Stomach (tissue), 19 donors: ENCODE results near the gene CWF19L2. TPM values are rescaled to one million over a fixed set of nuclear protein-coding genes. Genes with fewer than 3 reads are reported as not detected.
"Not testable (repeated sequence)": the region's sequence is repeated elsewhere in the genome, so short reads cannot be mapped to it uniquely, and the experiment has no call there.

Experiments used
- DNase-seq, 2 donors: peaks; one replicate each; pipeline versions ENCODE4 v3.0.0 to v3.0.0-alpha.2; 2013 to 2019
- H3K27ac ChIP-seq, 5 donors: fragments of 200-600 bp in 4 of 5; sonication (generic) in 4 of 5; one replicate each; pipeline ENCODE4 v1.5.1; 2013 to 2019; ENCODE audit warnings: mild to moderate bottlenecking in 1 of 5, moderate library complexity in 1 of 5
- H3K27me3 ChIP-seq, 3 donors: fragments of 200-600 bp; sonication (generic); one replicate each; pipeline ENCODE4 v1.5.1; 2017 to 2019; ENCODE audit warnings: mixed run types in 1 of 3
- H3K36me3 ChIP-seq, 4 donors: fragments of 200-600 bp; sonication (generic); 1 replicate in 3 of 4; 2 replicates in 1 of 4; pipeline ENCODE4 v1.5.1; 2016 to 2019
- H3K4me1 ChIP-seq, 4 donors: fragments of 200-600 bp; sonication (generic); one replicate each; pipeline ENCODE4 v1.5.1; 2016 to 2019
- H3K4me3 ChIP-seq, 4 donors: fragments of 200-600 bp; sonication (generic) in 3 of 4; one replicate each; pipeline ENCODE4 v1.5.1; 2016 to 2019; ENCODE audit warnings: mild to moderate bottlenecking in 1 of 4
- H3K9me3 ChIP-seq, 4 donors: fragments of 200-600 bp; sonication (generic); one replicate each; pipeline ENCODE4 v1.5.1; 2016 to 2019
- CTCF ChIP-seq, 7 experiments: fragments of 450-650 bp in 4 of 7; fragments of 200-600 bp in 3 of 7; sonication (generic) in 3 of 7; IDR thresholded peaks; one replicate each; pipeline ENCODE4 v1.5.1; 2016 to 2019; ENCODE audit warnings: antibody characterized with exemption in 7 of 7, control low read depth in 2 of 7, mild to moderate bottlenecking in 1 of 7
- EP300 ChIP-seq: sonication (generic); formaldehyde crosslinking; IDR thresholded peaks from one replicate; pipeline ENCODE4 v1.6.1; 2017; ENCODE audit warnings: antibody characterized with exemption
- POLR2A ChIP-seq, 4 donors: fragments of 450-650 bp; IDR thresholded peaks; one replicate each; pipeline ENCODE4 v1.6.1; 2016; ENCODE audit warnings: antibody characterized with exemption in 4 of 4, control low read depth in 2 of 4, mild to moderate bottlenecking in 1 of 4, moderate library complexity in 1 of 4
- POLR2AphosphoS5 ChIP-seq, 3 donors: sonication (generic); formaldehyde crosslinking; IDR thresholded peaks; one replicate each; pipeline ENCODE4 v1.6.1; 2016; ENCODE audit warnings: antibody characterized with exemption in 3 of 3
- WGBS, 5 donors: extraction: QIAGEN DNeasy Blood & Tissue Kit in 3 of 5; methylation state at CpG; one replicate each; pipeline versions ENCODE4 v1.1.5 to v1.1.7; 2013 to 2018; 5-methylcytosine and 5-hydroxymethylcytosine counted together
- intact Hi-C: fragments of 100-400 bp; cut with DNase I; formaldehyde crosslinking; loops from one replicate; pipeline ENCODE4 v1.15.1; 2023; ENCODE audit warnings: low total_unique reads
- long read RNA-seq, 10 donors: transcript quantifications; one replicate each; lab custom pipeline, GENCODE V29; 2026
- polyA plus RNA-seq, 3 donors: library from polyadenylated mRNA; stranded (reverse); fragments of 200-250 nt; gene quantifications; one replicate each; pipeline ENCODE4 v1.2.3, GENCODE V29; 2013
- total RNA-seq, 5 donors: library from RNA; depleted of rRNA; stranded (reverse); fragments of >200 nt; gene quantifications; one replicate each; pipeline versions ENCODE4 v1.1.0 to v1.2.3, GENCODE V29; 2014 to 2016
- donor health status: healthy with polysubstance abuse.
- donor health status: Bipolar disorder and iron deficiency.
- donor health status: healthy.

Gene CWF19L2
- 10 to 100 TPM; 28.0 to 44.3 (median 38.8) TPM for total RNA-seq
- polyA plus RNA-seq = 10 to 100 TPM in 1 of 3 donors, 1 to 10 TPM in 2; 5.7 to 89.8 (median 7.2) TPM
- long read RNA-seq, donor 1, partial matches to known transcripts = 0 of 1 reads
- long read RNA-seq, donor 1, other reads (novel, unspliced or antisense) = 0 of 1 reads
- long read RNA-seq, donor 2, partial matches to known transcripts = 0 of 1 reads
- long read RNA-seq, donor 2, other reads (novel, unspliced or antisense) = 0 of 1 reads
- long read RNA-seq, donor 3 = 0 reads
- long read RNA-seq, donor 4 = 0 reads
- long read RNA-seq, donor 5 = 0 reads
- long read RNA-seq, donor 6, partial matches to known transcripts = 0 of 1 reads
- long read RNA-seq, donor 6, other reads (novel, unspliced or antisense) = 0 of 1 reads
- long read RNA-seq, donor 7 = 0 reads
- long read RNA-seq, donor 8 = 0 reads
- long read RNA-seq, donor 9 = 0 reads
- long read RNA-seq, donor 10 = 0 reads

GRCh38 chr11:107457558-107458271, at the start of gene CWF19L2:
CWF19L2 (minus strand) TSS chr11:107457825; CDS start chr11:107457816, 9 bp downstream.
- DNase-seq = peak; percentile 88 to 97
- H3K27me3 ChIP-seq = no peaks in the 10 kb centered on the region
- H3K4me1 ChIP-seq = peaks cover 0 to 23% (median 19%) of the 10 kb centered on the region in 4 donors
- peak within 1 kb of the TSS; percentile 51 to 82 (median 71) for H3K27ac ChIP-seq
- peaks cover 11 to 28% (median 19%) of the 10 kb centered on the region in 4 donors for H3K36me3 ChIP-seq
- TF ChIP-seq POLR2AphosphoS5 (IDR thresholded peaks at IDR 0.05) = peak; percentile 65 to 81 (median 69)
- no peak for TF ChIP-seq EP300
- no peak for TF ChIP-seq POLR2A (IDR thresholded peaks at IDR 0.05)
- peak in 1 of 7 experiments; percentile 8 for TF ChIP-seq CTCF (IDR thresholded peaks at IDR 0.05)
- whole genome bisulfite sequencing, 5 donors = 0 to 1% (median 0%) methylated on average over 30 of the region's 30 CpGs
- peak within 1 kb of the TSS; percentile 68 to 76 (median 72) for H3K4me3 ChIP-seq
- intact Hi-C loops = no loop called here
- no peaks in the 10 kb centered on the region for H3K9me3 ChIP-seq

GRCh38 chr11:107505647-107506225, 48.1 kb upstream of the CWF19L2 start:
- DNase-seq = peak in 1 of 2 donors; percentile 12
- no peak overlapping the region for H3K27ac ChIP-seq
- H3K4me3 ChIP-seq = no peak overlapping the region
- H3K4me1 ChIP-seq = peaks cover 0 to 6% (median 0%) of the 10 kb centered on the region in 4 donors
- TF ChIP-seq POLR2AphosphoS5 (IDR thresholded peaks at IDR 0.05) (no peak), CTCF (IDR thresholded peaks at IDR 0.05) (no peak), POLR2A (IDR thresholded peaks at IDR 0.05) (no peak), EP300 (no peak)
- H3K27me3 ChIP-seq = no peaks in the 10 kb centered on the region
- peaks cover 13 to 75% (median 50%) of the 10 kb centered on the region in 4 donors for H3K36me3 ChIP-seq
- peaks cover 0 to 9% (median 4%) of the 10 kb centered on the region in 4 donors for H3K9me3 ChIP-seq
- intact Hi-C loops = no loop called here

GRCh38 chr11:107504981-107505380, 47.4 kb upstream of the CWF19L2 start:
- peaks cover 0 to 9% (median 4%) of the 10 kb centered on the region in 4 donors for H3K9me3 ChIP-seq
- H3K4me3 ChIP-seq = no peak overlapping the region
- peaks cover 13 to 68% (median 44%) of the 10 kb centered on the region in 4 donors for H3K36me3 ChIP-seq
- H3K27me3 ChIP-seq = no peaks in the 10 kb centered on the region
- no peak for DNase-seq
- TF ChIP-seq EP300 = no peak
- TF ChIP-seq POLR2A (IDR thresholded peaks at IDR 0.05) = no peak
- TF ChIP-seq CTCF (IDR thresholded peaks at IDR 0.05) = no peak
- TF ChIP-seq POLR2AphosphoS5 (IDR thresholded peaks at IDR 0.05) = no peak
- 79 to 95% (median 94%) methylated on average over 5 of the region's 5 CpGs for WGBS, 5 donors
- no peak overlapping the region for H3K27ac ChIP-seq
- intact Hi-C loops = no loop called here
- peaks cover 0 to 6% (median 0%) of the 10 kb centered on the region in 4 donors for H3K4me1 ChIP-seq

GRCh38 chr11:107501713-107502112, 44.1 kb upstream of the CWF19L2 start:
- WGBS, 5 donors = 92 to 100% (median 97%) methylated on average over 1 of the region's 1 CpG
- Histone ChIP-seq H3K9me3 (peaks cover 0 to 9% (median 4%) of the 10 kb centered on the region in 4 donors), H3K4me1 (peaks cover 0 to 6% (median 0%) of the 10 kb centered on the region in 4 donors), H3K27ac (no peak overlapping the region), H3K4me3 (no peak overlapping the region), H3K36me3 (peaks cover 13 to 47% (median 38%) of the 10 kb centered on the region in 4 donors), H3K27me3 (no peaks in the 10 kb centered on the region)
- no peak for DNase-seq
- TF ChIP-seq POLR2A (IDR thresholded peaks at IDR 0.05) (no peak), EP300 (no peak), POLR2AphosphoS5 (IDR thresholded peaks at IDR 0.05) (no peak), CTCF (IDR thresholded peaks at IDR 0.05) (no peak)
- intact Hi-C loops = no loop called here

GRCh38 chr11:107497371-107497770, 39.7 kb upstream of the CWF19L2 start:
- intact Hi-C loops, H3K27me3 ChIP-seq, DNase-seq, H3K9me3 ChIP-seq, H3K4me1 ChIP-seq, H3K4me3 ChIP-seq, H3K27ac ChIP-seq: not testable (repeated sequence)
- peaks cover 8 to 14% (median 10%) of the 10 kb centered on the region in 4 donors for H3K36me3 ChIP-seq
- 92 to 97% (median 96%) methylated on average over 7 of the region's 7 CpGs for WGBS, 5 donors
